PC-3 (cell line): Measurements from ENCODE around the gene TTYH2.

ENCODE experiments used
- EZH2 ChIP-seq: fragments of 300-600 bp; sonication (generic); IDR thresholded peaks from one replicate; pipeline ENCODE4 v1.6.1; 2017; ENCODE audit warnings: antibody characterized with exemption, mild to moderate bottlenecking, low read length; ENCODE audit not compliant: unreplicated experiment
- TF ChIP-seq, protein P1 (sequence below): fragments of 300-600 bp; sonication (generic); conservative IDR thresholded peaks from 2 replicates; pipeline ENCODE4 v1.5.1; 2017; ENCODE audit warnings: antibody characterized with exemption, low read depth, mild to moderate bottlenecking, low read length

DNA sequence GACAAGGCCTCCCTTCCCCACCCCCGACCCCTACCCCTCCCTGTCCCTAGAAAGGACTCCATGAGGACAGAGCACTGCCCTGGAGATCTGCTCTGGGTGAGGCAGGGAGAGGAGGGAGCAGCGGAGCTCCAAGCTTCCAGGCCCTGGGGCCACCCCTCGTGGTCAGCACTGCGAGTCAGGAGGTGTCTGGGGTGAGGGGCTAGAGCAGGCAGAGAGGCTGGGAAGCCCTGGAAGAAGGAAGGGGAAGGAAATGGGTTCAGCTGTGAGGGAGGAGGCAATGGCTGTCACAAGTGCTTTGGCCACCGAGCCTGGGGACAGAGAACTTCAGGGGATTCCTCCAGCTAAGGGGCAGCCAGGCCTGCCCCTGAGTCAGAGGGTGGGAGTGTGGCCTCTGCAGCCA, 32.5 kb downstream of the TTYH2 start:
- TF ChIP-seq, protein P1, sequence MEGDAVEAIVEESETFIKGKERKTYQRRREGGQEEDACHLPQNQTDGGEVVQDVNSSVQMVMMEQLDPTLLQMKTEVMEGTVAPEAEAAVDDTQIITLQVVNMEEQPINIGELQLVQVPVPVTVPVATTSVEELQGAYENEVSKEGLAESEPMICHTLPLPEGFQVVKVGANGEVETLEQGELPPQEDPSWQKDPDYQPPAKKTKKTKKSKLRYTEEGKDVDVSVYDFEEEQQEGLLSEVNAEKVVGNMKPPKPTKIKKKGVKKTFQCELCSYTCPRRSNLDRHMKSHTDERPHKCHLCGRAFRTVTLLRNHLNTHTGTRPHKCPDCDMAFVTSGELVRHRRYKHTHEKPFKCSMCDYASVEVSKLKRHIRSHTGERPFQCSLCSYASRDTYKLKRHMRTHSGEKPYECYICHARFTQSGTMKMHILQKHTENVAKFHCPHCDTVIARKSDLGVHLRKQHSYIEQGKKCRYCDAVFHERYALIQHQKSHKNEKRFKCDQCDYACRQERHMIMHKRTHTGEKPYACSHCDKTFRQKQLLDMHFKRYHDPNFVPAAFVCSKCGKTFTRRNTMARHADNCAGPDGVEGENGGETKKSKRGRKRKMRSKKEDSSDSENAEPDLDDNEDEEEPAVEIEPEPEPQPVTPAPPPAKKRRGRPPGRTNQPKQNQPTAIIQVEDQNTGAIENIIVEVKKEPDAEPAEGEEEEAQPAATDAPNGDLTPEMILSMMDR, result no peak
- TF ChIP-seq EZH2, result no peak
